GM18858 (cell line): ENCODE results near the gene TTLL9.

Experiments
- ATAC-seq: cut with Tn5 transposase; IDR thresholded peaks from one replicate; pipeline ENCODE4 v1.9.1; 2021; ENCODE audit not compliant: unreplicated experiment

Gene TTLL9

DNA sequence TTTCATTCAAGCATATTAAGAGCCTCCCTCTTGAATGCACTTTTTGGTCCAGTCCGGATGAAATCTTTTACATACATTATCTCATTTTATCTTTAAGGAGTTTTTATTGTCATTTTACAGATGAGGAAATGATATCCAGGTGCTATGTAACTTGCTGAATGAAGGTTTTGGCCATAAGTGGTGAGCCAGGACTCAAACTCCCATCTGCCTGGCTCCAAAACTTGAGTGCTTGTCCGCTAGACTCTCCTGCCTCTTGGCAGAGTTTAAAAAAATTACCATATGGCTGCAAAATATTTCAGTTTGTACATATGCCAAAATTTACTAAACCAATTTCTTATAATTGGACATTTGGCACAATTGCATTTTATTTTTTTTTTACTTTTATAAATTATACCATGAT lies 69.2 kb downstream of the TTLL9 start:
- ATAC-seq, result no peak

GRCh38 chr20:31943052-31943471 lies 72.6 kb downstream of the TTLL9 start:
- no peak for ATAC-seq

GRCh38 chr20:31945319-31945718 lies 74.9 kb downstream of the TTLL9 start:
- ATAC-seq, result no peak

DNA sequence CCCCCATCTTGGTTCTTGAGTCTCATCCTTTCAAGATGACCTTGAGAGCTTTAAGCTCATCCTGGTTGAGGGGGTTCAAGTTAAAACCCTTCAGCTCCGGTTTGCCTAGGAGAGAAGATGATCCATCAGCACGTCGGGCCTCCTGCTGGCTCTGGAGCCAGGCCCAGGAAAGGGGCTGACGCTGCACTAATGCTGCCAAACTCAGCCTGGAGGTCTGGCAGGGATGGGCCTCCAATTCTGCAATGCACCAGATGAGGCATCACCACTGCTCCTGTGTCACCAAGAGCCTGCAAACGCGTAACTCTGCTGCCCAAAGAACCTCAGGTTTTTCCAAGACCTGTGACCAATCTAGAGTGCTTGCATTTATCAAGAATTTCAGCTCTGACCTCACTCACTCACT lies 75.4 kb downstream of the TTLL9 start:
- ATAC-seq, result no peak

DNA sequence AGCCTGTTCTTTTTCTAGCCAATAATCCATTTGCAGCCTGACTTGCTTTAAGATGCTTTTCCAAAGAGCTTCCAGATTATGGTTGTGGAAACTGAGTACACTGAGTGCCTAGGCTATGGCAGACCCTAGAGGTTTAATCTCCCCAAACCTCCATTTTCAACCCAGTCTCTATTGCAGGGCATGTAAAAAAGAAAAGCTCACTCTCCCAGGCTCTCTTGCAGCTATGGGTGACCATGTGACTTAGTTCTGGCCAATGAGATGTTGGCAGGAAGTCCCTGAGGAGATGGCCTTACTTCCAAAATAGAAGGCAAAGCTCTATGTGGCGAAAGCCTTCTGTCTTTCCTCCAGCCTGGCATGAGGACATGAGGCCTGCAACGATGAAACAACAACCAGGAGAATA lies 77.6 kb downstream of the TTLL9 start:
- ATAC-seq, result no peak

DNA sequence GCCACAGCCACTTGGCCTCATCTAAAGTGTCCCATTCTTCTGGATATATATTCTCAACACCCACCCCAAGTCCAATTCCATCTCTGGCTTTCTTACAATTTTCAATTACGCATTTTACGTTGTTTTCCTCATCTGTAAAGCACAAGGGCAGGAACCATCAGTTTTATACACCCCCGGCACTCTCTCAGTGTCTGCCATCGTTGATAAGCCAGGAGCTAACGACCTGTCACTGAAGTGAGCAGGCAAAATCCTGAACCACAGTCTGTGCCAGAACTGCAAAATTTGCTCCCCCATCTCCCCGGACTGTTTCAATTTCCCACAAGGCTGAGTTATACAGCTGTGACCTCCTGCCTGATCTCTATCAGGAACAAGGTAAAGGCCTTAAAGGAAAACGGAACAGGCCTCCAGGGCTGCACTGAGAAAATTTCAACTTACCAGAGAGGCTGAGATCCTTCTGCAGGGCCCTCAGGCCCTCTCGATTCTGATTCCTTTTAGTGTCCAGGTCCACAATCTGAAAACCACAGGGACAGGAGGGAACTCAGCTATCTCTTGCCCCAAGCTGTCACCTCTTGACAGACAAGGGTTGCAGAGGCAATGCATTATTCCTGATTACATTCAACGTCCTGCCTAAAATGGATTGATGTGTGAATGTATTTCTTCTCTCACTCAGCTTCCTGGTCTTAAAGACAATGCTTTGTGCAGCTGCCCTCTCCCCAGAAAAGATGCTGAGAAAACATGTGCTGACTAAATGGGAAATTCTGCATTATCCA lies 79.6 kb downstream of the TTLL9 start:
- no peak for ATAC-seq

GRCh38 chr20:31951203-31951529 lies 80.7 kb downstream of the TTLL9 start:
- no peak for ATAC-seq

DNA sequence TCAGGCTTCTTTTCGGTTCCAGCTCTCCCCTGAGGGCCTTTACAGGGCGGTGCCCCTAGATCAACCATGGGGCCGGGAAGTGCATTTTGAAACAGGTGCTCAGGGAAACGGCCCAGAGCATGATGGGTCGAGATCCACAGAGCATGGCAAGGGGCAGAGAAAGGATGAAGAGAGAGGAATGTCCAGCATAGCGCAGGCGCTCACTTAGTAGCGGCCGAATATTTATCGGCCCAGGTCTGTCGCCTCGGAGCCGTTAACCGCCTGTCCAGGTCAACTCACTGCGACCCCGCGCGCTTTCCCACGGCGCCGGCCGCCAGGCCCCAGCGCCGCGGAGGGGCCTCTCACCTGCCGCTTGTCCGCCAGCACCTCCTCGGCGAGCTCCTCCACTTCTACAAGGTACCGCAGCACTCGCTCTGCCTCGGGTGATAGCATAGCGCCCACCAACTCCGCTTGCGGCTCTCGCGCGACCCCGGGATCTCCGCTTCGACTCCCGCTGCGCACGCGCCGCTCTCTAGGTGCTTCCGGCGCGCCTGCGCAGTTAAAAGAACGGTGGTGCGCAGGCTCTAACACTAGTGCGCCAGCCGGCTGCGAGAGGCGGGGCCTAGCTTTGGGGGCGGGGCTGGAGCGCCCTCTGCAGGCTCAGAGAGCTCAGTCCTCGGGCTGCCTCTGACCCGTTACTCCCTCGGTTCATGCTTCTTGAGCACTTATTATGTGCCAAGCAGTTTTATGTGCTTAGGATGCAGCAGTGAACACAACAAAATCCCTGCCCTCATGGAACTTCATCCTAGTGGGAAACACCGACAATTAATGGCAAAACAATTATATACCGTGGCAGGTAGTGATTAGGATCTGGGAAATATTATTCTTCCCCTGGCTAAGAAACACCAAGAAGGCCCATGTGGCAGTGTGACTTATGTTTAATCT lies 81.4 kb downstream of the TTLL9 start, which contains the start of gene PDRG1:
Gene PDRG1, minus strand, starts transcription at position 517 of the 924 bp plus-strand sequence. Its CDS starts 85 bp downstream, at position 432.
- ATAC-seq, result peak; percentile 94

GRCh38 chr20:31953556-31954148 lies 83.2 kb downstream of the TTLL9 start:
- ATAC-seq, result no peak

GRCh38 chr20:31954500-31954899 lies 84.1 kb downstream of the TTLL9 start:
- ATAC-seq, result no peak

- ATAC-seq, result no peak
Measured at GRCh38 chr20:31956556-31957526, 86.4 kb downstream of the TTLL9 start.

- ATAC-seq, result no peak
Measured at GRCh38 chr20:31962761-31963160, 92.3 kb downstream of the TTLL9 start.

GRCh38 chr20:31963889-31964288 lies 93.5 kb downstream of the TTLL9 start:
- no peak for ATAC-seq

GRCh38 chr20:31966991-31967655 lies 96.7 kb downstream of the TTLL9 start:
- no peak for ATAC-seq

GRCh38 chr20:31967830-31968249 lies 97.4 kb downstream of the TTLL9 start, which contains the start of gene XKR7:
TSS of gene XKR7 (plus strand) at chr20:31968151. CDS start at chr20:31968176, 25 bp downstream.
- ATAC-seq, result no peak

GRCh38 chr20:31968291-31969126 lies 98.1 kb downstream of the TTLL9 start:
- ATAC-seq, result no peak

DNA sequence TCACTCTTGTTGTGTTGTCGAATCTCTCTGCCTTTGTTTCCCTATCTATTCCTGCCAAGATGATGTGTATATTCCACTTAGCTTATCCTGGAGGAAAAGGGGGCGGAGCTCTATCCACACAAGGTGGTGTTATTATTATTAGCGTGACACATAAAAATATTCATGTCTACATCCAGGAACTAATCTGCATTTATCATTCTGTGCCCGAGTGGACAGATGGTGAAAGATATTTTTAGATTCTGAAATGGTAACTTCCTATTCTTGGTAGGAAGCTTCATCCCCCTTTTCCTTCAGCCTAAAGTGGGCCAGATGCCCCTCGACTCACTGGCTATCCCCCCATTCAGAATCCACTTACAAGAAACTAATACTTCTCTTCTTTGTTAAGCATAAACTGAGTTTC lies 99.6 kb downstream of the TTLL9 start:
- no peak for ATAC-seq

DNA sequence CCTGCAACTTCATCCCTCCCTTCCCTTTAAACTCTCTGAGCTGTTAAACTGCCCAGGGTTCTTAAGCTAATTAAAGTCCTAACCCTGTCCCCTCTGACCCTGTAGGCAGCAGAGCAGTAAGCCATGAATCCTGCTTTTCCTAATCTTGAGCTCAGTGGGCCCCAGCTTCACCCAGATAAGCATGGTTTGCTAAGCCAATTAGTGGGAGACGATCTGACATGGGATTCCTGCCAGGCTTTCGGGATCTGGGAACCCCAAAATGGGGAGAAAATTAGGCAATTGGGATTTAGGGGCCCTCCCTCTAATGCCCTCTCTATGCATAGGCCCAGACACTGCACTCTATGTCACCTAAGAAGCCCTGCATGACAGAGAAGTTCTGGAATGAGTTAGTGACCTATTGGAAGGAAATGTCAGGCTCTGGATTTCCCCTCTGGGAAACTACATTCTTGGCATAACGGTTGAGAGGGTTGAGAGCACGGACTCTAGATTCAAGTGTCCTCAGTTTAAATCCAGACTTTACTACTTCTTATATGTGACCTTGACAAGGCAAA lies 102.1 kb downstream of the TTLL9 start:
- no peak for ATAC-seq

DNA sequence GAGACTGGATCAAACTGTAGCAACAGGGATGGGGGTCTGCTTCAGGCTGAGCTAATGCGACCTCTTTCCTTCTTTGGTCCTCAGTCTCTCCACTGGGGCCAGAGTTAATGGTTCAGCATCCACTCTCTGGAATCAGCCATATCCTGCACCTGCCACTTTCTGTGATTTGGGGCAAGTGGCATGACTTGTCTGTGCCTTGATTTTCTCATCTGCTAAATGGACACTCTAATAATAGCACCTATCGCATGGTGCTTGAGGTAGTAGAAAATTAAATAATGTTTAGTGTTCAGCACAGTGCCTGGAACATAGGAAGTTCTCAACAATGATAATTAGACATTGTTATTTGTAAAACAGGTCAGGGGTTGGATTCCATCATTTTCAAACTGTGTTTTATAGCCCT lies 103.9 kb downstream of the TTLL9 start:
- ATAC-seq, result no peak
